Caki2 (cell line): ENCODE data around the gene CMKLR1. TPM values are rescaled to one million over a fixed set of nuclear protein-coding genes. Genes with fewer than 3 reads are reported as not detected.

ENCODE experiments used
- DNase-seq: peaks from one replicate; pipeline ENCODE4 v3.0.0-alpha.2; 2015; ENCODE audit warnings: low read depth
- in situ Hi-C: cut with HindIII; loops from 2 replicates; pipeline ENCODE4 v1.10.0; 2016; ENCODE audit warnings: low sequenced_read_pairs, low pct_unique_long_range_greater_than_20kb, mixed read lengths
- total RNA-seq: library from RNA; depleted of rRNA; stranded (reverse); fragments of >200 nt; shearing (Covaris generic); gene quantifications from 2 replicates; pipeline ENCODE4 v1.2.3, GENCODE V29; 2014; ENCODE audit warnings: low replicate concordance

Gene CMKLR1
- total RNA-seq, 1 experiment from 2014 or later, result not detected

DNA sequence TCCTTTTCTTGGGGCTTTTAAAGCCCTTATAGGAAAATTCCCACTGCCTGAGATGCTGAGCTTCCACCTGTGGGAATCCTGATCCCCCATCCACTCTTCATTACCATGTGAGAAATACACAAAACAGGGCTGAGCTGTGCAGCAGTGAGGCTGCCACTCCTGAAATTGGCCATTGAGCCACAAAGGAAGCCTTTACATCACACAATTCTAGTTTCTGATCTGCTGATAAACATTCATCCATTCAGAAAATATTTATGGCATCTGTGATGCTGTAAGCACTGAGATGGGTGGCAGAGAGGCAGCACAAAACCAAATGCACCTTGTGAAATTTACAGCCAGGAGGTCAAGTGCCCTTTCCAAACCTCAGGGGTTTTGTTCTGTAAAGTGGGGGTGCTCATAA lies 26.2 kb upstream of the CMKLR1 start:
- no peak for DNase-seq
- in situ Hi-C loops, result no loop called here

DNA sequence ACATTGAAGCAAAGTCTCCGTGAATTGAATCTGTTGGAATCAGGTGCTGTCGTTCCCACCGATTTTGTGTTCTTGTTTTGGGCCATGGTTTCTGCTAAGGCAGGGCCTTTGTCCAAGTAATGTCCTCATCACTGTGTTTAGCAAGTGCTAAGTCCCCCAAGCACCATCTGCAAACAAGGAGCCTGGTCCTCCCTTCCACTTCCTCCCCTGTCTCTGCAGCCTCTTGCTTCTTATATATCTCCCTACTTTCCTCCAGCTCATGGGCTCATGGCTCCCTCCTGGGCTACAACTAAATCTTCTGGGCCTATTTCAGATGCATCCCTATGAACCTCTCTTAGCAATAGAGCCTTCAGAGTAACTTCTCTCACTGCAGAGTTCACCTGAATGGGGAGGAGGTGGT lies 25.8 kb upstream of the CMKLR1 start:
- in situ Hi-C loops, result no loop called here
- DNase-seq, result no peak

DNA sequence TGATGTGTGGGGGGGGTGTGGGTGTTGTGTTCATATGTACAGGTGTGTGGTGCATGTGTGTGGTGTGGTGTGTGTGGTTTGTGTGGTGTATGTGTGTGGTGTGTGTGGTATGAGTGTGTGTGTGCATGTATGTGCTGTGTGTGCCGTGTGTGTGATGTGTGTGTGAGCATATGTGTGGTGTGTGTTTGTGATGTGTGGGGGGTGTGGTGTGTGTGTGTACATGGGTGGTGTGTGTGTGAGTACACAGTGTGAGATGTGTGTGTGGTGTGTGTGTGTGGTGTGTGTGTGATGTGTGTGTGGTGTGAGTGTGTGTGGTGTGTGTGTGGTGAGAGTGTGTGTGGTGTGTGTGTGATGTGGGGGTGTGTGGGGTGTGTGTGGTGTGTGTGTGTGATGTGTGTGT lies 24.5 kb upstream of the CMKLR1 start:
- no peak for DNase-seq
- in situ Hi-C loops, result no loop called here

DNA sequence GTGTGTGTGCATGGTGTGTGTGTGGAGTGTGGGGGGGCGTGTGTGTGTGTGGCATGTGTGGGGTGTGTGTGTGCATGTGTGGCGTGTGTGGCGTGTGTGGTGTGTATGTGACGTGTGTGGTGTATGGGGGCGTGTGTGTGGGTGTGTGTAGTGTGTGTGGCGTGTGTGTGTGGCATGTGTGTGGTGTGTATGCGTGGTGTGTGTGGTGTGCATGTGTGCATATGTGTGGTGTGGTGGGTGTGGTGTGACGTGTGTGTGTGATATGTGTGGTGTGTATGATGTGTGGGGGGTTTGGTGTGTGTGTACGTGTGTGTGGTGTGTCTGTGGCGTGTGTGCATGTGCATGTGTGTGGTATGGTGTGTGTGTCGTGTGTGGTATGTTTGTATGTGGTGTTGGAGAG lies 24.1 kb upstream of the CMKLR1 start:
- no peak for DNase-seq
- in situ Hi-C loops, result no loop called here

DNA sequence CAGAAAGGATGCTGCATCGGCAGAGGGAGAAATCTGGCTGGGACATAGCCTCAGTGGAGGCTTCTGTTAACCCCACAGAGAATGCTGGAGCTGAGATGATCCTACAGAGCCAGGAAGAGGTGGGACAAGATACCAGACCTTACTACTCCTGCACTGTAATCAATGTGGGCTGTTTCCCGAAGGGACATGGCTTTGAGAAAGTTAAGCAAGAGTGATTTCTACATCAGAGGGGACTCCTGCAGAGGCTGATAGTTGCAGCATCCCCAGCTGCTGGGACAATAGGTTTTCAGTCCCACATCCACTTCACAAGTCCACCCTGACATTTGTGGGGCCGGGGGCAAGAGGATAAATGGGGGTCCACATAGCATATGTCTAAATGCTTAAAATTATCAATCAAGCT lies 22.5 kb upstream of the CMKLR1 start:
- in situ Hi-C loops, result no loop called here
- no peak for DNase-seq

DNA sequence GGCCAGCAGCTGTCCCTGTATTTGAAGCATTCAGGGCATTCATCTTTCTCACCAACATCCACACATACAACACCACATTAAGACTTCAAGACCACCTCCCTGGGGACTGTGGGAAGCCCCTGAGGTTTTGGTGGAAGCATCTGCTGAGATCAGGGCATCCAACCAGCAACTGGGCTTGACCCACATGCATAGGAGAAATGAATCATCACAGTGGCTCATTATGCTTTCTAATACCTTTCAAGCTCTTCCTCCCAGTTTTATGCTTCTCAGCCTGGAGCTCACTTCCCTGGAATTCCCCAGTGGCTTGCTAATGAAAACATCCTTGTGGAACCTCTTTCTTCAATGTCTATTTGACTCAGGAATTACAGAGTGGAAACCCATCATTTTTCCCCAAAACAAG lies 21.4 kb upstream of the CMKLR1 start:
- DNase-seq, result peak; percentile 22

DNA sequence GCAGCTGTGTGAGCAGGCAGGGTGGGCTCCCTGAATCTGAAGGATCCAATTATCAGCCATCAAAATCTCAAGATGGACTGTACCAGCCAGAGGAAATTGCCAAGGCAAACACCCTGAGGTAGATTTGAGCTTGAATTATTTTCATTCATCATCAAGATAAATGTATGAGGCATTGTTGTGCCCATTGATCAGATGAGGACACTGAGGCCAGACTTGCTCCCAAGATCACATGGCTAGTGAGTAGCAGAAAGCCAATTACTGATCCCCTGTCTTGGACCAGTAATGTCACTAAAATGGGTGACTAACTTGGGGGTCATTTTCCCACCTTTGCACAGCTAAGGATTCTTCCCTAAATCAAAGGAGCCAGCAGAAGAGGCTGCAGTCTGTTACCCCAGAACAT lies 20.9 kb upstream of the CMKLR1 start:
- in situ Hi-C loops, result no loop called here
- DNase-seq, result no peak

More for the DNA sequence above, 21.4 kb upstream of the CMKLR1 start:
- in situ Hi-C loops, result no loop called here

DNA sequence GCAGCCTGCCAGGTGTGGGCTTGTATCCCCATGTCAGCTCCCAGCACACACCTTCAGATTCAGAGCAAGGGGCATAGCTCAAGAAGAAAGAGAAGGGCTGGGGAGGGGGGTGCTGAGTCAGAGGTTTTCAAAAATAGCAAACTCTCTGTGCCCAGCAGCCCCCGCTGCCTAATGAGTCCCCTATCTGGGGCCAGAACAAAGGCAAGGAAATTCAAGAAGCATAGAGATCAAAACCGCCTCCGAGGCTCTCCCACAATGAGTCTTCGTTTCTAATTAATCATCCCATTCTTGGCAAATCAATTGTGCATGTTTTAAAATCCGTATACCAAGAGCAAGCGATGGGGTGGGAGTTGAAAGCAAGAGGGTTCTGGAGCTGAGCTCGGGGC lies 19.5 kb upstream of the CMKLR1 start:
- in situ Hi-C loops, result no loop called here
- no peak for DNase-seq

DNA sequence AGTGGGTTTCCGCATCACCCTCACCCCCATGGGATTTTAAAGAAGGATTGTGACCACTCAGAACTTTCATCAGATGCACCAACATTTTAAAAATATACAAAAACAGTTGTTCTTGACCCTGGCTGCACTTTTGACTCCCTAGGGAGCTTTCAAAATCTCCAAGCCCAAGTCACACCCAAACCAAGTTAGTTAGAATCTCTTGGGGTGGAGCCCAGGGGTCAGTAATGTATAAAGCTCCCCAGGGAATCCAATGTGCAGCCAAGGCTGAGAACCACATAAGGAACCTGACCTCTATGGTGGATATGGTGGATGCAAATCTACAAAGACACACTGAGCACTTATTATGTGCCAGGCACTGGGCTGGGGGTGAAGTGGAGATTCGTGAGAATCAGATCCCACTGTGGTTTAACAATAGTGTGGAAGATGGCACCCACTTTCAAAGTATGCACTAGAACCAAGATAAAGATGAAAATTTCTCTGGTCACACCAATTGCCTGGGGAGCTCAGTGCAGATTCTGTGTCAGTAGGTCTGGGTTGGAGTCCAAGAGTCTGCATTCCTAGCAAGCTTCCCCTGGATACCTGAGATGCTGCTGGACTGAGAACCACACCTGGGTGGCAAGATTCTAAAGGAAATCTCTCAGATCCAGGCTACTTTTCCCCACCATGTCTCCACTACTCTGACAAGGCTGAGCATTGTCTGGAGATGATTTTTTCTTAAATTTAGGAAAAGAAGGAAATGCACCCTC lies 18.9 kb upstream of the CMKLR1 start:
- in situ Hi-C loops, result no loop called here
- no peak for DNase-seq

DNA sequence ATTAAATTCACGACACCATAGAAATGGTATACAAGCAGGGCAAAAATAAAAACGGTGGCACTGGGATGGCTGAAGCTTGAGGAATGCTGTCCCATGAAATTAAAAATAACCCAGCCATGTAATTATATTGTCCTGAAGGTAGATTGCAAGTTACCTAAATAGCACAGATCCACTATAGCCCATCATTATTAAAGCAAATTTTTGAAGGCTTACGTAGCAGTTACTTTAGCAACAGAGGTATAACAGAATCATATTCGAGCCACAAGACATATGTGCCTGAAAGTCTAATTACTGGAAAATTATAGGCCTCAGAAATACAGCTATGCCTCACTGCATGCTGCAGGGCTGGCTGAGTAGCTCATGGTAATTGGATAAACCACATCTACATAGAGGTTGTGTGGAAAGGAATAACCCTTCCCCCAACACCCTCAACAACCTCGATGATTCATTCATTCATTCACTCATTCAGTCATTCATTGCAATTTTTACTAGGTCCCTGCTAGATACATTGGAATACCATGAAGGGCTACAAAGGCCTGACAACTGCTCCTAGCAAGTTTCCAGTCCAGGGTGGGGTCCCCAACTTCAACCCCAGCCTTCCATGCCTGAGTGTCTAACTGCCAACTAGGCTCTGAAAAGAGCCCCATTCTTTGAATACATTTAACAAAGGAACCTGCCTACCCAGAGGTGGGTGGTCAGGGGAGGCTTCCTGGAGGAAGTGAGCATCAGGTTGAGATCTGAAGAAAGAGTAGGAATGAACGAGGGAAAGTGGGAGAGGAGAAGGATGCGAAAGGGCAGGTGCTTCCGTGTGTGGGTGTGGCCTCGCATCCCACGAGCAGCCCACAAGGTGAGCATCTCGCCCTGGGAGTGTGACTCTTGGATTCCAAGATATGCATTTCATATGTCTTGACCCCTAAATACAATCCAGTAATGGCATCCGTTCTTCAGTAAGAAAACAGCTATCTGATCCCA lies 18.0 kb upstream of the CMKLR1 start:
- in situ Hi-C loops, result no loop called here
- DNase-seq, result no peak

DNA sequence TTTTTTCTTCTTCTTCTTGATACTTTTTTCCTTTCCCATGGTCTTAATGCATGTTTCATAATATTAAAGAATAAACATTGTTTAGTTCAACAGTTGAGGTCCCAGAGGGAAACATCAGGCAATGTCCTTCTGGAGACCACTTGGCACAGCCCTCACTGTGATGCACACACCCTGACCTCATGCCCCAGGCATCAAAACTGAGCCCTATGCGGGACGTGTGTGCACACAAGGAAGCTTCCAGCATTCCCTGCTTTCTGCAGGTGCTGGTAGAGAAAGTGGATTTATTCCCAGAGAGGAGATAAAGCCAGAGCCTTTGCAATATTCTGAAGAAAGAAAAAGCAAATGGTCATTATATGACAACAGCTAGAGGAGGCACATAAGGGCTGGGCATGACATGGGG lies 16.0 kb upstream of the CMKLR1 start:
- in situ Hi-C loops, result no loop called here
- no peak for DNase-seq

DNA sequence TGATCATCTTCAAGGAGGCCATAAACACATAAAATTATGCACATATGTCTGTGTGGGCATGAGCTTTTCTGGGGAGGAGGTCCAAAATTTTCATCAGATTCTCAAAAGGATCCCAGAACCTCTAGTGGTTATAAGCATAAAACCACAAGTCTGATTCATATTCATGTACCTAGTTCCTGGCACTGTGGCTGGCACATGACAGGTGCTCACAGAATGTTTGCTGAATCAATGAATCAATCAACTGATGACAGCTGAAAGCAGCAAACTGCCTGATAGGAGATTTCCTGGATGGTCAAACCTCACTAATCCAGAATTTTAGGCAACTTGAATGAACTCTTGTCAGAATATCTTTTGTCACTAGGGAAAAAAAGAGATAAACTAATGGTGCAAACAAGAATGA lies 13.5 kb upstream of the CMKLR1 start:
- no peak for DNase-seq
- in situ Hi-C loops, result no loop called here

DNA sequence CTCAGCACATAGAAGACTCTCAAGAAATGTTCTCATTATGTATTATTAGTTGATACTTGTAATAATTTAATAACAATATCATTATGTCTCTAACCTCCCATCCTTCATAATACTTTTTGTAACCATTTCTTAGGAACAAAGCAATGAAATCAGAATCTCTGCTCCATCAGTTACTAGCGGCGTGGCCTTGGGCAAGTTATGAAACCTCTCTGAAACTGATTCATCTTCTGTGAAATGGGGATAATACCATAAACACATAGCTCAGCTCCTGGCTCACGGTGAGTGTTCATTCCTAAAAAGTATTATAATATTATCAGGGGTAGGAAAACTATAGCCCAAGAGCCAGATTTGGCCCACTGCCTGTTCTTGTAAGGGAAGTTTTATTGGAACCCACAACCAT lies 11.4 kb upstream of the CMKLR1 start:
- no peak for DNase-seq
- in situ Hi-C loops, result no loop called here

DNA sequence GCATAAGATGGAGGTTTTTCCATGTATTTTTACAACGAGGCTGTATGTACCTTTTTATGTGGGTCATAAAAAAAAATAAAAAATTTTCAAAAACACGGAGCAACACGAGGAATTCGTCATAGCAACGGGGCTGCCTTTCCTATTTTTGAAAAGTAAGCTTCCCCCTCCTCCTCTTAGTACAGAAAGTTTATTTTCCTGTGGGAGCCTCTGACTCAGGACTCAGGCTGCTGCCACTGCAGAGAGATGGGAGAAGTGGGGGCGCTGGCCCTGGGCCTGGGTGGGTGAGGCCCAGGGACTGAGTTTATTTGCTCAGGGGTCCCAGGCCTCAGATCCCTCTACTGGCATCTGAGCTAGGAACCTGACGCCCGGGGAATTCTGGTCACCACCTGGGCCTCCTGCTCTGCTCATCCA lies 10.2 kb upstream of the CMKLR1 start:
- no peak for DNase-seq
- in situ Hi-C loops, result no loop called here

DNA sequence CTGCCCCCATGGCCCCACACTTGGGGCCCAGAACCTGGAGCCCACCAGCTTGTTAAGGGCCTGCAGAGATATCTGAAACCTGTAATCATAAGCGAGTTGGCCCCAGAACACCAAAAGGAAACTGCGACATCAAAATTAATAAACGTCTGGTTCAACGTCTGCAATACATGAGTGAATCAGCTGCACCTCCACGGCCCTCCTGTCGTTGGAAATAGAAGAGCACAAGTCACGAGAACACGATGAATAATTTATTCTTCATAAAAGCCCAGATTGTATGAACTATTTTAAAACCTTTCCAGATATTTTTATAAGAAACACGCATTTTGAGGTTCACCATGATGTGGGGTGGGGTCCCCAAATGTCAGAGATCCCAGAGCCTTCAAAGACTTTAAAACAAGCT lies 9.7 kb upstream of the CMKLR1 start:
- DNase-seq, result no peak
- in situ Hi-C loops, result no loop called here

DNA sequence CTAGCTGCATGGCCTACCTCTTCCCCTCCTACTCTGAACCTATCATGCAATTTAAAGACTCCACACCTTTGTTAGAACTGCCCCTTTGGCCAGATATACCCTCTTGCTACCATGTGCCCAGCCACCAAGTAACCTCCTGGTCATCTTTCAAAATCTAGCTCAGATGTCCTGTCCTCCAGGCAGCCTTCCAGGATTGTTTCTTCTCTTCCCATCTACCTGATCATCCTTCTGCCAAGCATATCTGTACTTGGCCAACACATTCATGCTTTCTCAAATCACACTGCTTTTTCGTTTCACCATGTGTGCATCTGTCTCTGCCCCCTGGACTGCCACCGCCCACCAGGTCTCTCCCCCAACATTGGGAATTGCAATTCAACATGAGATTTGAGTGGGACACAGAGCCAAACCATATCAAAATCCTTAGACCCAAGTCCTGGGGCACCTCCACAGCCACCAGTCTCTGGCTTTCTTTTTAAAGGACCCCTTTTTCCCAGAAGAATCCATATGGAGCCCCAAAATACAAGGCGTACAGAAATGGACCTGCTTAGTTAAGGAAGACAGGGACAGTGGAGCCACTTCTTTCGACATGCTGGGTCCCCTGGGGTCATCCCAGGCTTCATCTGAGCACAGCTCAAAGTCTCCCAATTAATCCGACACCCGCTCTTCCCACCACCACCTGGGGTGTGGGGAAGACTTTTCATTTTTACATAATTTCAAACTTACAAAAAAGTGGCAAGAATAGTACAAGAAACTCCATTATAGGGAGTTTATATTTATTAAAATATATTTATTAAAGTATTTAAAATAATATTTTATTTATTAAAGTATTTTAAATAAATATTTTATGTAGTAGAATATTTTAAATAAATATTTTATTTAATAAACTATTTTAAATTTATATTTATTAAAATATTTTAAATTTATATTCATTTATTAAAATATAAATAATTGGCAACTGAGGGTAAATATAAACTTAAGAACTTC lies 7.9 kb upstream of the CMKLR1 start:
- in situ Hi-C loops, result no loop called here
- DNase-seq, result no peak

DNA sequence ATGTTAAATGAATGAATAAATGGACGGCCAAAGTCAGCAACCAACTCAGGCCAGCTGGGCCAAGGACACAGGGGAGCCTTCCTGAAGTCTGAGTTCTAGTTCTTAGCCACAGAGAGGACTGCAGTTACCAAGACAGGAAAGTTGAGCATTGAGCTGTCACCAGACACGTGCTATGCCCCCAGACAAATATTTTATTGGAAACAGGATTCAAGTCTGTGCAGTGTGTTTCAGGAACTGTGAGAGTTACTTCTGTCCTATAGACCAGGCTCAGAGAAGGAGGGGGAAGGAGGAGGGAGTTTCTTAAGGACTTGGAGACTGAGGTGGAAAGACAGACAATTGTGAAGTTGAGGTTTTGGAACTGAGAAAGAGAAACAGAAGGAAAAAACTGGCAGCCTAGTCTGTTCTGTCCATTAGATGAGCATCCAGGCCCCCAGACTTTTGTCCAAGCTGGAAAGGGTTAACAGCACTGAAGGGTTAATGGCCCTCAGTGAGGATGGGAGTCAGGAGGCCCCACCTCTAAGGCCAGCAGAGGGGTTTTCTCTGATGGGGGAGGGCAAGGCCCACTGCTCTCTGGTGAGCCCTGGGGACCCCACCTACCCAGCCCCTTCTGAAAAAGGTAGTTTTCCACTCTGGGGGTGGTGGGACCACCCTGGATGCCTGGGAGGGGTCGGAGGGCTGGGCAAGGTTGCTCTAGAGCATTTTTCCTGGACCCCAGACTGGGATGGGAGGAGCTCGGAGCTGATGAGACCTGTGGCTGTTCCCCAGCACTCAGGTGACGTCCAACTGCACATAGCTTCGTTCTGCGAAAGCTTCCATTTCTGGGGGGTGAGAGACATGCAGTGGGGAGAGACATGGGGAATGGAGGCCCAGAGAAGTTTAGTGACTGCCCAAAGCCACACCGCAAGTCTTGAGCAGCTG lies 6.9 kb upstream of the CMKLR1 start:
- in situ Hi-C loops, result no loop called here
- DNase-seq, result no peak

DNA sequence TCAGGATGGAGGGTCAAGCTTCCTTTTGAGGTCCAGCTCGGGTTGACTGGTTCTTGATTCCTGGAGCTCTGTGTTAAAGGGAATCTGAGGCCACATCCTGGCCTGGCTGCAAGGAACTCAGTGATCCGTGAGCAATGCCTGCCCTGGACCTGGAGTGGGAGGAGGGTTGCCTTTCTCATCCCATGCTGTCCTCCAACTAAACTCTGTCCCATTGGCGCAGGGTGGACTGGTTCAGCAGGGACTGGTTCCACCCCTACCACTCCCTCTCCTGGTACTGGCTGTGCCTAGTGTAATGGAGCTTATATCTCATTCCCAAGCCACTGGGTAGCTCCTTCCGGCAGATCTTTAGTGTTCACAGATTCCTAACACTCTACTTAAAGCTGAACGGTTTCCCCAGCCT lies 3.9 kb upstream of the CMKLR1 start:
- in situ Hi-C loops, result no loop called here
- DNase-seq, result no peak
